Measurements from ENCODE around the gene KIAA0825.

The KIAA0825 gene

GRCh38 chr5:94276048-94276447 lies 342.4 kb downstream of the KIAA0825 start:
- Histone ChIP-seq H3K4me3 (ENCODE audit: low read depth, low read length) (no peak overlapping the region), H3K9me3 (ENCODE audit: control insufficient read depth, low read length) (no peaks in the 10 kb centered on the region), H3K4me1 (no peaks in the 10 kb centered on the region), H3K36me3 (ENCODE audit: control insufficient read depth, insufficient read depth, low read length) (no peaks in the 10 kb centered on the region), H2AFZ (no peak overlapping the region), H3K79me2 (no peaks in the 10 kb centered on the region), H3K9ac (no peak overlapping the region), H3K27ac (no peak overlapping the region), H3K27me3 (ENCODE audit: control insufficient read depth, insufficient read depth, low read length) (no peaks in the 10 kb centered on the region), H3K4me2 (ENCODE audit: low read length) (no peak overlapping the region)
- TF ChIP-seq CTCF (IDR thresholded peaks at IDR 0.05): no peak

GRCh38 chr5:94274707-94275106 lies 343.7 kb downstream of the KIAA0825 start:
- H3K4me2 ChIP-seq (ENCODE audit: low read length): no peak overlapping the region
- H3K9me3 ChIP-seq (ENCODE audit: control insufficient read depth, low read length): no peaks in the 10 kb centered on the region
- no peak overlapping the region for H2AFZ ChIP-seq
- H3K9ac ChIP-seq: no peak overlapping the region
- H3K36me3 ChIP-seq (ENCODE audit: control insufficient read depth, insufficient read depth, low read length): no peaks in the 10 kb centered on the region
- H3K4me1 ChIP-seq: no peaks in the 10 kb centered on the region
- no peak overlapping the region for H3K27ac ChIP-seq
- no peak for TF ChIP-seq CTCF (IDR thresholded peaks at IDR 0.05)
- no peak overlapping the region for H3K4me3 ChIP-seq (ENCODE audit: low read depth, low read length)
- H3K79me2 ChIP-seq: no peaks in the 10 kb centered on the region
- no peaks in the 10 kb centered on the region for H3K27me3 ChIP-seq (ENCODE audit: control insufficient read depth, insufficient read depth, low read length)

- no peak overlapping the region for H3K27ac ChIP-seq
- no peak for TF ChIP-seq CTCF (IDR thresholded peaks at IDR 0.05)
Observed at GRCh38 chr5:94268226-94268625, 350.2 kb downstream of the KIAA0825 start.

GRCh38 chr5:94267350-94267899 lies 351.0 kb downstream of the KIAA0825 start:
- Histone ChIP-seq H3K9ac (no peak overlapping the region), H3K4me3 (ENCODE audit: low read depth, low read length) (no peak overlapping the region), H3K9me3 (ENCODE audit: control insufficient read depth, low read length) (no peaks in the 10 kb centered on the region), H3K79me2 (no peaks in the 10 kb centered on the region), H3K4me1 (no peaks in the 10 kb centered on the region), H3K27ac (no peak overlapping the region), H3K27me3 (ENCODE audit: control insufficient read depth, insufficient read depth, low read length) (no peaks in the 10 kb centered on the region), H2AFZ (no peak overlapping the region), H3K36me3 (ENCODE audit: control insufficient read depth, insufficient read depth, low read length) (no peaks in the 10 kb centered on the region), H3K4me2 (ENCODE audit: low read length) (no peak overlapping the region)
- TF ChIP-seq CTCF (IDR thresholded peaks at IDR 0.05): no peak

More at GRCh38 chr5:94268226-94268625, 350.2 kb downstream of the KIAA0825 start:
- Histone ChIP-seq H3K79me2 (no peaks in the 10 kb centered on the region), H2AFZ (no peak overlapping the region), H3K9ac (no peak overlapping the region), H3K27me3 (ENCODE audit: control insufficient read depth, insufficient read depth, low read length) (no peaks in the 10 kb centered on the region), H3K4me2 (ENCODE audit: low read length) (no peak overlapping the region), H3K4me1 (no peaks in the 10 kb centered on the region), H3K36me3 (ENCODE audit: control insufficient read depth, insufficient read depth, low read length) (no peaks in the 10 kb centered on the region), H3K4me3 (ENCODE audit: low read depth, low read length) (no peak overlapping the region), H3K9me3 (ENCODE audit: control insufficient read depth, low read length) (no peaks in the 10 kb centered on the region)

GRCh38 chr5:94266170-94266569 lies 352.2 kb downstream of the KIAA0825 start:
- TF ChIP-seq CTCF (IDR thresholded peaks at IDR 0.05): no peak
- Histone ChIP-seq H3K79me2 (no peaks in the 10 kb centered on the region), H3K36me3 (ENCODE audit: control insufficient read depth, insufficient read depth, low read length) (no peaks in the 10 kb centered on the region), H3K4me3 (ENCODE audit: low read depth, low read length) (no peak overlapping the region), H3K27ac (no peak overlapping the region), H3K9ac (no peak overlapping the region), H2AFZ (no peak overlapping the region), H3K27me3 (ENCODE audit: control insufficient read depth, insufficient read depth, low read length) (no peaks in the 10 kb centered on the region), H3K9me3 (ENCODE audit: control insufficient read depth, low read length) (no peaks in the 10 kb centered on the region), H3K4me1 (no peaks in the 10 kb centered on the region), H3K4me2 (ENCODE audit: low read length) (no peak overlapping the region)
